H1 (cell line): Measurements from ENCODE around the gene STK32C. TPM values are rescaled to one million over a fixed set of nuclear protein-coding genes. Genes with fewer than 3 reads are reported as not detected.

Experiments used
- CTCF ChIA-PET: fragments of 300-600 bp; sonication (Branson Sonifier 250); formaldehyde crosslinking; loops from one replicate; lab custom pipeline; 2021; ENCODE audit not compliant: partially characterized antibody; lab: Charles Lee
- POLR2A ChIA-PET: fragments of 300-600 bp; sonication (Branson Sonifier 250); formaldehyde crosslinking; loops from one replicate; lab custom pipeline; 2021; ENCODE audit warnings: inconsistent platforms; ENCODE audit not compliant: partially characterized antibody; lab: Charles Lee
- DNase-seq, 2 experiments: peaks; one replicate each; pipeline versions ENCODE4 v3.0.0 to v3.0.0-alpha.2; 2010 to 2022; ENCODE audit warnings: low spot score in 2 of 2, low read depth in 1 of 2, mixed read lengths in 1 of 2
- FAIRE-seq: peaks from 2 replicates; lab custom pipeline; 2011; peaks lifted over from hg19 to GRCh38; lab: Jason Lieb, UNC
- H2AFZ ChIP-seq: 2 replicates; pipeline ENCODE4 v1.8.1; 2012; ENCODE audit warnings: low read length, inconsistent platforms
- H2AK5ac ChIP-seq: 2 replicates; pipeline ENCODE4 v1.6.1; 2013; ENCODE audit warnings: low read depth, low read length
- H2BK120ac ChIP-seq: replicated peaks from 2 replicates; pipeline ENCODE3; 2013; ENCODE audit warnings: low read depth, low read length, inconsistent platforms
- H2BK12ac ChIP-seq: 2 replicates; pipeline ENCODE4 v1.6.1; 2013; ENCODE audit warnings: low read depth, low read length
- H2BK15ac ChIP-seq: 2 replicates; pipeline ENCODE4 v1.6.1; 2013; ENCODE audit warnings: low read length
- H2BK20ac ChIP-seq: 2 replicates; pipeline ENCODE4 v1.6.1; 2013; ENCODE audit warnings: low read length
- H2BK5ac ChIP-seq: 2 replicates; pipeline ENCODE4 v1.6.1; 2013; ENCODE audit warnings: low read depth, low read length
- H3K14ac ChIP-seq: 2 replicates; pipeline ENCODE4 v1.6.1; 2013; ENCODE audit warnings: inconsistent platforms; ENCODE audit not compliant: insufficient read length
- H3K18ac ChIP-seq: 2 replicates; pipeline ENCODE4 v1.6.1; 2013; ENCODE audit warnings: low read length; ENCODE audit errors: extremely low read depth
- H3K23ac ChIP-seq: 2 replicates; pipeline ENCODE4 v1.6.1; 2013; ENCODE audit warnings: inconsistent platforms; ENCODE audit not compliant: insufficient read length
- H3K23me2 ChIP-seq: 2 replicates; pipeline ENCODE4 v1.6.1; 2013; ENCODE audit warnings: low read depth, low read length
- H3K27ac ChIP-seq: 2 replicates; pipeline ENCODE4 v1.6.1; 2011; ENCODE audit warnings: low read depth, low read length, inconsistent platforms
- H3K27me3 ChIP-seq, 4 experiments: replicated peaks in 1 of 4; 1 replicate in 1 of 4; 2 replicates in 3 of 4; pipeline versions ENCODE4 v1.6.1 to v1.8.1; 2011 to 2013; ENCODE audit warnings: low read length in 3 of 4, mild to moderate bottlenecking in 3 of 4, inconsistent platforms in 2 of 4, mixed read lengths in 2 of 4, moderate library complexity in 1 of 4; ENCODE audit not compliant: control insufficient read depth in 3 of 4, insufficient read depth in 3 of 4; ENCODE audit errors: extremely low read depth in 1 of 4
- H3K36me3 ChIP-seq, 4 experiments: 2 replicates each; pipeline versions ENCODE4 v1.6.1 to v1.8.1; 2011 to 2013; ENCODE audit warnings: mild to moderate bottlenecking in 4 of 4, low read length in 3 of 4, moderate library complexity in 2 of 4, control low read depth in 1 of 4, inconsistent platforms in 1 of 4; ENCODE audit not compliant: insufficient read depth in 4 of 4, control insufficient read depth in 2 of 4
- H3K4ac ChIP-seq: replicated peaks from 2 replicates; pipeline ENCODE3; 2013; ENCODE audit warnings: low read length, low read depth, mixed read lengths, inconsistent platforms; ENCODE audit not compliant: insufficient read length
- H3K4me1 ChIP-seq, 4 experiments: replicated peaks in 1 of 4; 1 replicate in 1 of 4; 2 replicates in 3 of 4; pipeline versions ENCODE4 v1.6.1 to v1.8.1; 2011 to 2013; ENCODE audit warnings: low read length in 3 of 4, inconsistent platforms in 2 of 4, mixed read lengths in 1 of 4; ENCODE audit not compliant: insufficient read depth in 4 of 4, control insufficient read depth in 3 of 4
- H3K4me2 ChIP-seq, 2 experiments: 2 replicates each; pipeline versions ENCODE4 v1.6.1 to v1.8.1; 2011 to 2013; ENCODE audit warnings: low read depth in 2 of 2, low read length in 2 of 2, control low read depth in 1 of 2, inconsistent platforms in 1 of 2, mild to moderate bottlenecking in 1 of 2; ENCODE audit not compliant: insufficient read depth in 1 of 2
- H3K4me3 ChIP-seq, 4 experiments: fragments of 200-600, 300-600 bp in 1 of 4; sonication (generic), shearing (Covaris generic), sonication (Bioruptor Twin) in 1 of 4; 2 replicates each; pipeline versions ENCODE4 v1.5.1 to v1.8.1; 2011 to 2016; ENCODE audit warnings: low read length in 4 of 4, low read depth in 3 of 4, control low read depth in 2 of 4, inconsistent platforms in 2 of 4, mild to moderate bottlenecking in 2 of 4, mixed read lengths in 1 of 4, moderate library complexity in 1 of 4; ENCODE audit not compliant: insufficient read depth in 2 of 4; ENCODE audit errors: extremely low read depth in 1 of 4
- H3K56ac ChIP-seq: replicated peaks from 2 replicates; pipeline ENCODE3; 2013; ENCODE audit warnings: low read depth, mild to moderate bottlenecking, mixed read lengths, low read length, inconsistent platforms; ENCODE audit not compliant: insufficient read length
- H3K79me1 ChIP-seq: 2 replicates; pipeline ENCODE4 v1.6.1; 2013; ENCODE audit warnings: low read depth, low read length, control low read depth
- H3K79me2 ChIP-seq, 2 experiments: 2 replicates each; pipeline versions ENCODE4 v1.6.1 to v1.8.1; 2012 to 2013; ENCODE audit warnings: low read length in 2 of 2, mild to moderate bottlenecking in 2 of 2, inconsistent platforms in 1 of 2; ENCODE audit not compliant: insufficient read depth in 2 of 2, control insufficient read depth in 1 of 2
- H3K9ac ChIP-seq, 4 experiments: replicated peaks in 1 of 4; 1 replicate in 1 of 4; 2 replicates in 3 of 4; pipeline versions ENCODE4 v1.6.1 to v1.8.1; 2011 to 2013; ENCODE audit warnings: low read depth in 3 of 4, low read length in 3 of 4, control low read depth in 2 of 4, mild to moderate bottlenecking in 2 of 4, moderate library complexity in 2 of 4, inconsistent platforms in 1 of 4; ENCODE audit errors: extremely low read depth in 1 of 4
- H3K9me3 ChIP-seq, 2 experiments: 2 replicates each; pipeline versions ENCODE4 v1.6.1 to v1.8.1; 2012 to 2013; ENCODE audit warnings: mild to moderate bottlenecking in 2 of 2, moderate library complexity in 2 of 2, control low read depth in 1 of 2, inconsistent platforms in 1 of 2, low read depth in 1 of 2, low read length in 1 of 2, mixed read lengths in 1 of 2; ENCODE audit not compliant: insufficient read depth in 2 of 2
- H4K20me1 ChIP-seq, 2 experiments: replicated peaks in 1 of 2; 2 replicates each; pipeline versions ENCODE3 to v1.8.1; 2011 to 2013; ENCODE audit warnings: inconsistent platforms in 2 of 2, low read length in 2 of 2, mild to moderate bottlenecking in 1 of 2; ENCODE audit not compliant: insufficient read depth in 2 of 2, control insufficient read depth in 1 of 2
- H4K5ac ChIP-seq: 2 replicates; pipeline ENCODE4 v1.6.1; 2013; ENCODE audit warnings: low read length, low read depth, mixed read lengths, inconsistent platforms; ENCODE audit not compliant: insufficient read length
- H4K8ac ChIP-seq: 2 replicates; pipeline ENCODE4 v1.8.0; 2013; ENCODE audit warnings: mild to moderate bottlenecking, moderate library complexity, low read length, inconsistent platforms; ENCODE audit not compliant: insufficient read depth; ENCODE audit errors: extremely low read depth
- H4K91ac ChIP-seq: replicated peaks from 2 replicates; pipeline ENCODE3; 2013; ENCODE audit warnings: low read length, mixed read lengths, inconsistent platforms; ENCODE audit not compliant: insufficient read length
- PHF8 ChIP-seq: fragments of 200-600 bp; sonication (generic); conservative IDR thresholded peaks from 2 replicates; pipeline ENCODE4 v1.7.1; 2012; ENCODE audit warnings: low read depth, mild to moderate bottlenecking, inconsistent platforms, low read length, moderate library complexity
- RFX5 ChIP-seq: IDR thresholded peaks from 2 replicates; pipeline ENCODE4 v1.6.1; 2011; ENCODE audit warnings: low read depth, low read length, improper control_type of control experiment, borderline replicate concordance
- WGBS, 2 experiments: shearing (Covaris generic) in 1 of 2; methylation state at CpG; one replicate each; pipeline versions ENCODE4 v1.1.6 to v1.1.7; 2013 to 2015; ENCODE audit warnings: low lambda C conversion rate in 2 of 2, mixed read lengths in 2 of 2, inconsistent platforms in 1 of 2, low coverage in 1 of 2, missing lambda C conversion rate in 1 of 2; ENCODE audit not compliant: insufficient replicate concordance in 2 of 2, insufficient coverage in 1 of 2, insufficient read length in 1 of 2; ENCODE audit errors: extremely low coverage in 1 of 2, missing lambda C conversion rate in 1 of 2; 5-methylcytosine and 5-hydroxymethylcytosine counted together
- polyA plus RNA-seq, 7 experiments: library from polyadenylated mRNA; depleted of rRNA in 3 of 7; stranded (reverse) in 5 of 7; unstranded in 2 of 7; fragments of >200 nt in 5 of 7; fragments of 200-250 nt in 2 of 7; gene quantifications; 1 replicate in 5 of 7; 2 replicates in 1 of 7; 4 replicates in 1 of 7; pipeline versions ENCODE4 v1.2.1 to v1.2.3, GENCODE V29; 2011 to 2013; ENCODE audit warnings: missing spikeins in 2 of 7, mixed read lengths in 2 of 7
- total RNA-seq: library from RNA; stranded (reverse); fragmentation: NEBNext Ultra II Directional; extraction: Animal tissue kit (Norgen Biotek cat#: 25700); gene quantifications from 2 replicates; pipeline ENCODE4 v1.2.1, GENCODE V29; 2021

STK32C gene
- total and polyA plus RNA-seq, 2 of the 8 experiments (the other 6 are each of a cell fraction or from before 2014, with no cell fraction given): 10.6 to 15.6 TPM

- Histone ChIP-seq H4K8ac (no peak overlapping the region), H2BK120ac (no peak overlapping the region), H3K4ac (no peak overlapping the region), H3K27me3 (peaks cover 0 to 11% (median 6%) of the 10 kb centered on the region in 4 experiments; a peak in 5 of 7 replicates), H3K9ac (no peak overlapping the region), H2BK5ac (no peak overlapping the region), H3K4me1 (peaks cover 0 to under 1% (median under 1%) of the 10 kb centered on the region in 4 experiments; a peak in 2 of 7 replicates), H3K4me3 (no peak overlapping the region), H3K23me2 (no peaks in the 10 kb centered on the region), H3K23ac (no peak overlapping the region), H4K5ac (no peak overlapping the region), H3K9me3 (no peaks in the 10 kb centered on the region), H3K36me3 (no peaks in the 10 kb centered on the region; a peak in 2 of 8 replicates), H2BK15ac (no peak overlapping the region), H3K18ac (no peak overlapping the region), H4K91ac (no peak overlapping the region), H3K4me2 (no peak overlapping the region), H3K56ac (no peak overlapping the region), H3K79me1 (peaks cover 2% of the 10 kb centered on the region; the same call in 1 of the 2 replicates), H3K14ac (no peak overlapping the region), H3K27ac (no peak overlapping the region), H2AK5ac (no peak overlapping the region), H4K20me1 (peaks cover 2 to 19% of the 10 kb centered on the region in 2 experiments), H2BK12ac (no peak overlapping the region), H3K79me2 (no peaks in the 10 kb centered on the region), H2BK20ac (no peak overlapping the region), H2AFZ (no peak overlapping the region)
- 92% methylated on average over 18 of the region's 18 CpGs; no CpG with 5 or more reads in 1 of the 2 experiments for WGBS, 2 experiments
- ChIA-PET CTCF (interaction anchor here (0.9 to 3.9 kb wide), 7 partner anchors 11 to 263 kb away, joined by 3 to 12 read pairs (median 3); no protein-coding TSS in a partner anchor), POLR2A (interaction anchor here (0.6 to 1.1 kb wide), 2 partner anchors 13 to 83 kb away, joined by 3 to 4 read pairs; no protein-coding TSS in a partner anchor)
- FAIRE-seq (no peak), DNase-seq (no peak)
- TF ChIP-seq PHF8 (no peak), RFX5 (no peak)
These were observed 114.6 kb downstream of the STK32C start for GRCh38 chr10:132192991-132193665.
